ENCODE measurements around the gene SPIRE1. TPM values are rescaled to one million over a fixed set of nuclear protein-coding genes. Genes with fewer than 3 reads are reported as not detected.

The SPIRE1 gene
- polyA plus RNA-seq, 4 donors, result 1.6 to 4.0 (median 2.1) TPM

DNA sequence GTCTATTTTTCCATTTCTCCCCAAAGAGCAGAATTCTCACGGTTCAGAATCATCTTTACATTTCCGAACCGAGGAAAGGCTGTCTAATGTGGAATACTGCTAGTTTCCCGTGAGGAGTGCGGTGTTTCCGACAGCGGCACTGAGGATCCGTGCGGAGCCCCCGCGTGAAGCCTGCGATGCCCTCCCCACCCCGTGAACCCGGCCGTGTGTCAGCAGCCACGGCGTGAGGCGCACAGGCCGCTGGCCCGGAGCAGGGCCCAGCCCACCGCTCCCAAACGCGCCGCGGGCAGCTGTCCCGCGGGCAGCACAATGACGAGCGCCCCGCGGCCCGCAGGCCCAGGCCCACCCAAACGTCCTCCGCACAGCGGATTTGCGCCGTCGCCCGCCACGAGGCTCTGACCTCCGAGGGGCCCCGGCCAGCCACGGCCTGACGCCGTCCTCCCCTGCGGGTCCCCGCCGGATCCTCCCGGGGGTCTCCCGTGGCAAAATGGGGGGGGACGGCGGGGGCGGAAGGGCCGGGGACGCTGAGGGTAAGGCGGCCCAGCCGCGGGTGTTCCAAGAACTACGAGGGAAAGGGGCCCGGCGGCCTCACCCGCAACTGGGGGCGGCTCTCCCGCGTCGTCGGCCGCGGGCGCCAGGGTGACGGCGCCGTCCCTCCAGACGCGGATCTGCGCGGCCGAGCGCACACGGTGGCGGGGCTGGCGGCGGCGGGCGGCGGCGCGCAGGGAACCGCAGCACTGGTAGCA lies 796 bp downstream of the SPIRE1 start:
- DNase-seq (peak in 1 of 2 donors; percentile 48), FAIRE-seq (no peak)
- Histone ChIP-seq H3K27me3 (ENCODE audit: control insufficient read depth in 3 of 3, insufficient read depth in 3 of 3, low read length in 3 of 3) (peaks cover 0 to 7% (median 0%) of the 10 kb centered on the region in 3 donors), H3K4me3 (ENCODE audit: low read depth in 1 of 3, low read length in 3 of 3) (peak overlapping the region; percentile 49 to 70 (median 65)), H3K9me3 (ENCODE audit: control insufficient read depth in 2 of 2, insufficient read depth in 1 of 2, low read depth in 1 of 2, low read length in 1 of 2) (no peaks in the 10 kb centered on the region), H3K27ac (ENCODE audit: low read depth in 1 of 3, low read length in 2 of 3) (peak overlapping the region; percentile 8 to 86 (median 62)), H3K36me3 (ENCODE audit: control insufficient read depth in 3 of 3, insufficient read depth in 2 of 3, low read depth in 1 of 3, low read length in 3 of 3) (no peaks in the 10 kb centered on the region), H3K4me1 (ENCODE audit: control insufficient read depth in 3 of 3, insufficient read depth in 2 of 3, low read depth in 1 of 3, low read length in 2 of 3) (peaks cover 0 to 5% (median 0%) of the 10 kb centered on the region in 3 donors)
- WGBS, 3 donors, result 1 to 3% (median 2%) methylated on average over 61 to 89 of the region's 89 CpGs

DNA sequence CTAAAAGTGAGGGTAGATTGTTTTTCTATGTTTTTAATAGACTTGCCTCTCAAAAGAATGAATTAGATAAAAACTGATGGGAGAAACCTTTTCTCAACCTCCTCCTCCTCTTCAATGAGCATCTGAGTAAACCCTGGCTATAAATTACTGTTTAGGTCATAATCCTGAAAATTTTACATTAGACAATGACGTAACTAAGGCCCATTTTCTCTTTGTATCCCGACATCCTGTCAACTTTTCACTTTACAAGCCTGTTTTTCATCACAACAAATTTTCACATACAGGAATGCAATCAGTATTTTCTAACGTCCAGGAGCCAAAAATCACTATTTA lies 1.3 kb downstream of the SPIRE1 start:
- no peak for DNase-seq
- peaks cover 0 to 7% (median 0%) of the 10 kb centered on the region in 3 donors for H3K27me3 ChIP-seq (ENCODE audit: control insufficient read depth in 3 of 3, insufficient read depth in 3 of 3, low read length in 3 of 3)
- 11 to 26% (median 22%) methylated on average over 3 of the region's 3 CpGs for WGBS, 3 donors
- H3K4me3 ChIP-seq (ENCODE audit: low read depth in 1 of 3, low read length in 3 of 3), result peak overlapping the region in 2 of 3 donors; percentile 49 to 65
- peaks cover 0 to 5% (median 0%) of the 10 kb centered on the region in 3 donors for H3K4me1 ChIP-seq (ENCODE audit: control insufficient read depth in 3 of 3, insufficient read depth in 2 of 3, low read depth in 1 of 3, low read length in 2 of 3)
- H3K36me3 ChIP-seq (ENCODE audit: control insufficient read depth in 3 of 3, insufficient read depth in 2 of 3, low read depth in 1 of 3, low read length in 3 of 3), result no peaks in the 10 kb centered on the region
- no peaks in the 10 kb centered on the region for H3K9me3 ChIP-seq (ENCODE audit: control insufficient read depth in 2 of 2, insufficient read depth in 1 of 2, low read depth in 1 of 2, low read length in 1 of 2)
- H3K27ac ChIP-seq (ENCODE audit: low read depth in 1 of 3, low read length in 2 of 3), result peak overlapping the region in 1 of 3 donors; percentile 62
- no peak for FAIRE-seq

DNA sequence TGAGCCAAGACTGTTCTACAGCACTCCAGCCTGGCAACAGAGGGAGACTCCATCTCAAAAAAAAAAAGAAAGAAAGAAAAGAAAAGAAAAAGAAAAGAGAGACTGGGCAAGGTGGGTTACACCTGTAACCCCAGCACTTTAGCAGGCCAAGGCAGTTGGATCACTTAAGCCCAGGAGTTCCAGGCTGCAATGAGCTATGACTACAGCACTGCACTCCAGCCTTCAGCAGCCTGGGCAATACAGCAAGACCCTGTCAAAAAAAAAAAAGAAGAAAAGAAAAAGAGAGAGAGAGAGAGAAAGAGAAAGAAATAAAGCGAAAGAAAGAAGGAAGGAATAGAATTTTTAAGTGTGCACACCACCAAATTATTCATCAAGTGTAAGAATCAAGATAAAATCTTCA lies 2.9 kb downstream of the SPIRE1 start:
- H3K9me3 ChIP-seq (ENCODE audit: control insufficient read depth in 2 of 2, insufficient read depth in 1 of 2, low read depth in 1 of 2, low read length in 1 of 2), result no peaks in the 10 kb centered on the region
- DNase-seq (no peak), FAIRE-seq (no peak)
- H3K4me1 ChIP-seq (ENCODE audit: control insufficient read depth in 3 of 3, insufficient read depth in 2 of 3, low read depth in 1 of 3, low read length in 2 of 3), result peaks cover 0 to 4% (median 0%) of the 10 kb centered on the region in 3 donors
- H3K27me3 ChIP-seq (ENCODE audit: control insufficient read depth in 3 of 3, insufficient read depth in 3 of 3, low read length in 3 of 3), result peaks cover 0 to 7% (median 0%) of the 10 kb centered on the region in 3 donors
- H3K36me3 ChIP-seq (ENCODE audit: control insufficient read depth in 3 of 3, insufficient read depth in 2 of 3, low read depth in 1 of 3, low read length in 3 of 3), result no peaks in the 10 kb centered on the region
- WGBS, 3 donors, result 91 to 100% (median 92%) methylated on average over 1 of the region's 1 CpG
- no peak overlapping the region for H3K4me3 ChIP-seq (ENCODE audit: low read depth in 1 of 3, low read length in 3 of 3)
- H3K27ac ChIP-seq (ENCODE audit: low read depth in 1 of 3, low read length in 2 of 3), result no peak overlapping the region

DNA sequence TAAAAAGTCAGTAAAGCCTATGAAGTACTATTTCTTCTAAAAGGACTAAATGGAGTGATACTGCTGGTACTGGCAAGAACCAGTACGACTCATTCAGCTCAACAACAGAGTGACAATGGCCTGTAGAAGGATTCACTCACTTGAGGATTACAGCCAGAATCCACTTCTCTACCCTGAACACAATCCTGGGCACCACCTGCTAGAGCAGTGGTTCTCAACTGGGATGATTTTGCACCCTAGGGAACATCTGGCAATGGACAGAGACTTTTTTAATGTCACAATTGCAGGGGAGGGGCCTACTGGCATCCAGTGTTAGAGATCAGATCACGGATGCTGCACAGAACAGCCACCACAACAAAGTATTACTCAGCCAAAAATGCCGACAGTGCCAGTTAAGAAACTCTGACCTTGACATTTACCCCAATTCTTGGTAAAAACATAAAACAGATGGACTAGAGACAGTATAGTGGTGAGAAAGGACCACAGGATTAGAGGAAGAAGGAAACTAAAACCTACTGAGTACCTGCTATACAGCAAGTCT lies 5.0 kb downstream of the SPIRE1 start:
- no peak for FAIRE-seq
- Histone ChIP-seq H3K36me3 (ENCODE audit: control insufficient read depth in 3 of 3, insufficient read depth in 2 of 3, low read depth in 1 of 3, low read length in 3 of 3) (no peaks in the 10 kb centered on the region), H3K9me3 (ENCODE audit: control insufficient read depth in 2 of 2, insufficient read depth in 1 of 2, low read depth in 1 of 2, low read length in 1 of 2) (no peaks in the 10 kb centered on the region), H3K27ac (ENCODE audit: low read depth in 1 of 3, low read length in 2 of 3) (no peak overlapping the region), H3K4me1 (ENCODE audit: control insufficient read depth in 3 of 3, insufficient read depth in 2 of 3, low read depth in 1 of 3, low read length in 2 of 3) (peaks cover 0 to 3% (median 0%) of the 10 kb centered on the region in 3 donors), H3K27me3 (ENCODE audit: control insufficient read depth in 3 of 3, insufficient read depth in 3 of 3, low read length in 3 of 3) (peaks cover 0 to 5% (median 0%) of the 10 kb centered on the region in 3 donors), H3K4me3 (ENCODE audit: low read depth in 1 of 3, low read length in 3 of 3) (no peak overlapping the region)
- no peak for DNase-seq
- 56 to 65% (median 58%) methylated on average over 3 of the region's 3 CpGs for WGBS, 3 donors

DNA sequence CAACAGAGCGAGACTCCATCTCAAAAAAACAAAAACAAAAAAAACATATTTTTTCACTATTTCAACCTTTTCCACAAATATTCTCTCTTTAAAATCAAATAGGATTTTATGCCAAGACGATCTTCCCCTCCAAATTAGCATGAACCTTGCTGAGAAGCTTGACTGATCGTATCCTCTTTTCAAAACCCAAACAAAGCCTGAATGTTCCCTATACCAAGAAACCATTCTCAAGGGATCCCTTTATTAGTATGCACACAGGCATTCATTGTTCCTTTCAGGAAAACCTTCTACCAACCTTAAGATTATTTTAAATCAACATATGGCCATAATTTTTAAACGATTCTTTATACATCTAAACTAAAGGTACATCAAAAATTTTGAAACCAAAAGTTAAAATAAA lies 6.3 kb downstream of the SPIRE1 start:
- WGBS, 3 donors, result 70 to 75% (median 75%) methylated on average over 4 of the region's 4 CpGs
- Histone ChIP-seq H3K9me3 (ENCODE audit: control insufficient read depth in 2 of 2, insufficient read depth in 1 of 2, low read depth in 1 of 2, low read length in 1 of 2) (no peaks in the 10 kb centered on the region), H3K27ac (ENCODE audit: low read depth in 1 of 3, low read length in 2 of 3) (no peak overlapping the region), H3K4me1 (ENCODE audit: control insufficient read depth in 3 of 3, insufficient read depth in 2 of 3, low read depth in 1 of 3, low read length in 2 of 3) (no peaks in the 10 kb centered on the region), H3K4me3 (ENCODE audit: low read depth in 1 of 3, low read length in 3 of 3) (no peak overlapping the region), H3K36me3 (ENCODE audit: control insufficient read depth in 3 of 3, insufficient read depth in 2 of 3, low read depth in 1 of 3, low read length in 3 of 3) (no peaks in the 10 kb centered on the region), H3K27me3 (ENCODE audit: control insufficient read depth in 3 of 3, insufficient read depth in 3 of 3, low read length in 3 of 3) (peaks cover 0 to 5% (median 0%) of the 10 kb centered on the region in 3 donors)
- no peak for FAIRE-seq
- DNase-seq, result no peak

DNA sequence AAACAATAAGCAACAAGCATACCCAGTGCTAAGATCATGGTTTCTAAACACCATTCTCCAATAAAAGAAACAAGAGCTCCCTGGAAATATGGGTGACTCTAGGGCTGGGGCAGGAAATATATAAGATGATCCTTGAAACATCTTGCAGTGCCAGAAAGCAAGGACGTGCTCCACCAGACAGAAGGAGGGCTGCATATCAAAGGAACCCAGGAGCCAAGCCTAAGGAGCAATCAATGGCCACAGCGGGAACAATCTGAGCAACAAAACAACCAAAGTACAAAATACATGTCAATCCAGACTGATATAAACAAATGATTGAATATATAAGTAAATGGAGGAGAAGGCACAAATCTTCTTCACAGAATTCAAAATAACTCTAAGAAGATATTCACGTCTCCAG lies 10.1 kb downstream of the SPIRE1 start:
- DNase-seq, result no peak
- no peak for FAIRE-seq
- peaks cover 0 to 3% (median 0%) of the 10 kb centered on the region in 3 donors for H3K27me3 ChIP-seq (ENCODE audit: control insufficient read depth in 3 of 3, insufficient read depth in 3 of 3, low read length in 3 of 3)
- 59 to 77% (median 64%) methylated on average over 3 of the region's 3 CpGs for WGBS, 3 donors
- H3K9me3 ChIP-seq (ENCODE audit: control insufficient read depth in 2 of 2, insufficient read depth in 1 of 2, low read depth in 1 of 2, low read length in 1 of 2), result no peaks in the 10 kb centered on the region
- H3K36me3 ChIP-seq (ENCODE audit: control insufficient read depth in 3 of 3, insufficient read depth in 2 of 3, low read depth in 1 of 3, low read length in 3 of 3), result no peaks in the 10 kb centered on the region
- H3K4me1 ChIP-seq (ENCODE audit: control insufficient read depth in 3 of 3, insufficient read depth in 2 of 3, low read depth in 1 of 3, low read length in 2 of 3), result no peaks in the 10 kb centered on the region
- H3K27ac ChIP-seq (ENCODE audit: low read depth in 1 of 3, low read length in 2 of 3), result no peak overlapping the region
- no peak overlapping the region for H3K4me3 ChIP-seq (ENCODE audit: low read depth in 1 of 3, low read length in 3 of 3)

DNA sequence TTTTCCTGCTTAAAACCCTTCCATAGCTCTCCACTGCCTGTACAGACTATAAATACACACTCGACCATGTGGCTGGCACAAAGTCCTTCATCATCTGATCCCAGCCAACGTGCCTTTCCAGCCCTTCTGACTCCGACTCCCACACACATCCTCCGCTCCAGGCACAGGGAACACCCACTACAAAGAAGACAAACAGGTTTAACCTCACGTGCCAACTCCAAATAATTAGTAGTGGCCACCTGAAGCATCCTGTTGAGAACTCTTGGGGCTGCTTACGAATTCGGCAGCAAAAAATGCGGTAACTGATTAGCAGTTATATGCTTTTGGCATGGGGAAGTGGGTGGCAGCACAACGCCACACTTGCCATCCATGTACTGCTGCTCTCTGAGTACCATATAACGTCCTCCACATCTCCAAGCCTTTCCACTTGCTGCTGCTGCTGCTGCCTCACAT lies 12.1 kb downstream of the SPIRE1 start:
- no peak overlapping the region for H3K27ac ChIP-seq (ENCODE audit: low read depth in 1 of 3, low read length in 2 of 3)
- no peak overlapping the region for H3K4me3 ChIP-seq (ENCODE audit: low read depth in 1 of 3, low read length in 3 of 3)
- no peaks in the 10 kb centered on the region for H3K4me1 ChIP-seq (ENCODE audit: control insufficient read depth in 3 of 3, insufficient read depth in 2 of 3, low read depth in 1 of 3, low read length in 2 of 3)
- H3K36me3 ChIP-seq (ENCODE audit: control insufficient read depth in 3 of 3, insufficient read depth in 2 of 3, low read depth in 1 of 3, low read length in 3 of 3), result no peaks in the 10 kb centered on the region
- FAIRE-seq (no peak), DNase-seq (no peak)
- H3K27me3 ChIP-seq (ENCODE audit: control insufficient read depth in 3 of 3, insufficient read depth in 3 of 3, low read length in 3 of 3), result peaks cover 0 to 3% (median 0%) of the 10 kb centered on the region in 3 donors
- H3K9me3 ChIP-seq (ENCODE audit: control insufficient read depth in 2 of 2, insufficient read depth in 1 of 2, low read depth in 1 of 2, low read length in 1 of 2), result no peaks in the 10 kb centered on the region
- WGBS, 3 donors, result 46 to 59% (median 53%) methylated on average over 10 of the region's 10 CpGs

DNA sequence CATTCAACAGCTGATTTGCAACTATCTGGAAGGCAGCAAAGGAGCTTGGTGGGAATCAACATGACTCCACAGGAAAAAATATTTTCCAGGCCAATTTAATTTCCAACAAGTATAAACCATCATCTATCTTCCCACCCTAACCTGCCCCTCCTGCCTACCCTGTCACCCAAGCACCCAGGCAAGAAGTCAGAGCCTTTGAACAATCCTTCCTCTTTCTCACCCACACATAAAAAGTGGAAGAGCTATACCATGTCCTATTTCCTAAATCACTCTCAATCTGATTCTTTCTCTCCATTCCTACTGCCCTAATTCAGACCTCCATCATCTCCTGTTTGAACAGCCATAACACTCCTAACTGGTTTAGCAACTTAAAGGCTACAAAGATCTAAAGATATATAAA lies 12.7 kb downstream of the SPIRE1 start:
- DNase-seq (no peak), FAIRE-seq (no peak)
- H3K27ac ChIP-seq (ENCODE audit: low read depth in 1 of 3, low read length in 2 of 3), result no peak overlapping the region
- H3K27me3 ChIP-seq (ENCODE audit: control insufficient read depth in 3 of 3, insufficient read depth in 3 of 3, low read length in 3 of 3), result peaks cover 0 to 3% (median 0%) of the 10 kb centered on the region in 3 donors
- H3K36me3 ChIP-seq (ENCODE audit: control insufficient read depth in 3 of 3, insufficient read depth in 2 of 3, low read depth in 1 of 3, low read length in 3 of 3), result no peaks in the 10 kb centered on the region
- no peaks in the 10 kb centered on the region for H3K9me3 ChIP-seq (ENCODE audit: control insufficient read depth in 2 of 2, insufficient read depth in 1 of 2, low read depth in 1 of 2, low read length in 1 of 2)
- no peaks in the 10 kb centered on the region for H3K4me1 ChIP-seq (ENCODE audit: control insufficient read depth in 3 of 3, insufficient read depth in 2 of 3, low read depth in 1 of 3, low read length in 2 of 3)
- H3K4me3 ChIP-seq (ENCODE audit: low read depth in 1 of 3, low read length in 3 of 3), result no peak overlapping the region

All from small intestine (tissue), 7 donors.